Thoracic aorta (tissue), 2 donors: ENCODE measurements around the gene ADAM33. TPM values are rescaled to one million over a fixed set of nuclear protein-coding genes. Genes with fewer than 3 reads are reported as not detected.

Experiments used
- ATAC-seq: fragments of 150-250 bp; one replicate; pipeline ENCODE4 v1.8.0; 2017; ENCODE audit warnings: low read depth; ENCODE audit not compliant: insufficient number of reproducible peaks, low FRiP score
- DNase-seq: peaks from one replicate; pipeline ENCODE4 v3.0.0-alpha.2; 2020; ENCODE audit warnings: low spot score
- H3K27ac ChIP-seq, 2 donors: fragments of 200-600 bp; sonication (generic); 1 replicate in 1 of 2; 2 replicates in 1 of 2; pipeline ENCODE4 v1.5.1; 2016; ENCODE audit warnings: mild to moderate bottlenecking in 2 of 2, moderate library complexity in 2 of 2
- H3K27me3 ChIP-seq: fragments of 200-600 bp; sonication (generic); replicated peaks from 2 replicates; pipeline ENCODE4 v1.6.0; 2016; ENCODE audit warnings: mild to moderate bottlenecking; ENCODE audit not compliant: insufficient read depth
- H3K36me3 ChIP-seq: fragments of 200-600 bp; sonication (generic); one replicate; pipeline ENCODE4 v1.5.1; 2016
- H3K4me1 ChIP-seq, 2 donors: fragments of 200-600 bp; sonication (generic); 1 replicate in 1 of 2; 2 replicates in 1 of 2; pipeline versions ENCODE4 v1.5.1 to v1.6.0; 2016; ENCODE audit warnings: low read depth in 2 of 2, mild to moderate bottlenecking in 1 of 2; ENCODE audit not compliant: control insufficient read depth in 1 of 2
- H3K4me3 ChIP-seq: fragments of 200-600 bp; sonication (generic); 2 replicates; pipeline ENCODE4 v1.5.1; 2016; ENCODE audit warnings: mild to moderate bottlenecking
- H3K9me3 ChIP-seq: fragments of 200-600 bp; sonication (generic); 2 replicates; pipeline ENCODE4 v1.5.1; 2016
- CTCF ChIP-seq: fragments of 200-600 bp; sonication (generic); IDR thresholded peaks from one replicate; pipeline ENCODE4 v1.5.1; 2019; ENCODE audit warnings: antibody characterized with exemption
- total RNA-seq, 2 donors: library from RNA; depleted of rRNA; stranded (reverse); fragments of >200 nt; gene quantifications; one replicate each; pipeline versions ENCODE4 v1.1.0 to v1.2.3, GENCODE V29; 2016

Gene ADAM33
- total RNA-seq, 2 donors from 2014 or later, result 113 to 177 TPM

GRCh38 chr20:3692706-3693294 is 11.0 kb upstream of the ADAM33 start:
- TF ChIP-seq CTCF, result no peak
- no peaks in the 10 kb centered on the region for H3K36me3 ChIP-seq
- no peak overlapping the region for H3K27ac ChIP-seq
- H3K9me3 ChIP-seq, result no peaks in the 10 kb centered on the region
- H3K27me3 ChIP-seq, result no peaks in the 10 kb centered on the region
- no peak for DNase-seq
- ATAC-seq, result no peak
- H3K4me1 ChIP-seq, result no peaks in the 10 kb centered on the region
- H3K4me3 ChIP-seq, result no peak overlapping the region

- ATAC-seq, result no peak
Observed at GRCh38 chr20:3691897-3692296, 10.1 kb upstream of the ADAM33 start.

GRCh38 chr20:3691306-3691705 is 9.5 kb upstream of the ADAM33 start:
- DNase-seq (no peak), ATAC-seq (no peak)
- no peak for TF ChIP-seq CTCF
- H3K9me3 ChIP-seq, result no peaks in the 10 kb centered on the region
- H3K4me1 ChIP-seq, result peaks cover 9 to 13% of the 10 kb centered on the region in 2 donors
- no peak overlapping the region for H3K4me3 ChIP-seq
- no peaks in the 10 kb centered on the region for H3K36me3 ChIP-seq
- H3K27ac ChIP-seq, result no peak overlapping the region
- H3K27me3 ChIP-seq, result no peaks in the 10 kb centered on the region

More at GRCh38 chr20:3691897-3692296, 10.1 kb upstream of the ADAM33 start:
- no peak overlapping the region for H3K4me3 ChIP-seq
- no peaks in the 10 kb centered on the region for H3K27me3 ChIP-seq
- H3K36me3 ChIP-seq, result no peaks in the 10 kb centered on the region
- no peaks in the 10 kb centered on the region for H3K9me3 ChIP-seq
- no peak for DNase-seq
- no peak overlapping the region for H3K27ac ChIP-seq
- H3K4me1 ChIP-seq, result peaks cover 6 to 7% of the 10 kb centered on the region in 2 donors
- TF ChIP-seq CTCF, result no peak

- Histone ChIP-seq H3K36me3 (no peaks in the 10 kb centered on the region), H3K4me3 (no peak overlapping the region), H3K27me3 (no peaks in the 10 kb centered on the region), H3K4me1 (peaks cover 10 to 14% of the 10 kb centered on the region in 2 donors), H3K9me3 (no peaks in the 10 kb centered on the region), H3K27ac (no peak overlapping the region)
- no peak for DNase-seq
- TF ChIP-seq CTCF, result no peak
- no peak for ATAC-seq
Observed at GRCh38 chr20:3690413-3690812, 8.6 kb upstream of the ADAM33 start.

GRCh38 chr20:3689978-3690377 is 8.2 kb upstream of the ADAM33 start:
- no peak for TF ChIP-seq CTCF
- H3K4me3 ChIP-seq, result no peak overlapping the region
- no peaks in the 10 kb centered on the region for H3K27me3 ChIP-seq
- no peaks in the 10 kb centered on the region for H3K36me3 ChIP-seq
- ATAC-seq (no peak), DNase-seq (no peak)
- no peaks in the 10 kb centered on the region for H3K9me3 ChIP-seq
- H3K4me1 ChIP-seq, result peaks cover 10 to 14% of the 10 kb centered on the region in 2 donors
- no peak overlapping the region for H3K27ac ChIP-seq
